Adrenal gland (tissue), 12 donors: Measurements from ENCODE around the gene CTSO. TPM values are rescaled to one million over a fixed set of nuclear protein-coding genes. Genes with fewer than 3 reads are reported as not detected.

Experiments
- DNase-seq, 7 donors: peaks; one replicate each; pipeline ENCODE4 v3.0.0-alpha.2; 2019 to 2020
- H3K27ac ChIP-seq, 5 donors: fragments of 200-600 bp; sonication (generic) in 4 of 5; 1 replicate in 3 of 5; 2 replicates in 2 of 5; pipeline versions ENCODE4 v1.5.1 to v1.8.0; 2016 to 2020; ENCODE audit warnings: mild to moderate bottlenecking in 1 of 5
- H3K27me3 ChIP-seq: fragments of 200-600 bp; 2 replicates; pipeline ENCODE4 v1.8.0; 2021
- H3K36me3 ChIP-seq, 2 donors: fragments of 200-600 bp; replicated peaks in 1 of 2; 1 replicate in 1 of 2; 2 replicates in 1 of 2; pipeline versions ENCODE4 v1.5.1 to v1.8.0; 2018 to 2022
- H3K4me1 ChIP-seq, 2 donors: fragments of 200-600 bp; replicated peaks in 1 of 2; 1 replicate in 1 of 2; 2 replicates in 1 of 2; pipeline versions ENCODE4 v1.5.1 to v1.8.0; 2018 to 2021
- H3K4me3 ChIP-seq, 4 donors: fragments of 200-600 bp; sonication (generic) in 3 of 4; one replicate each; pipeline ENCODE4 v1.5.1; 2016 to 2018
- H3K9me3 ChIP-seq, 3 donors: fragments of 200-600 bp; sonication (generic) in 1 of 3; replicated peaks in 1 of 3; 1 replicate in 2 of 3; 2 replicates in 1 of 3; pipeline versions ENCODE4 v1.5.1 to v1.8.0; 2016 to 2021
- CTCF ChIP-seq, 6 experiments: fragments of 450-650 bp in 4 of 6; fragments of 200-600 bp in 2 of 6; sonication (generic) in 1 of 6; IDR thresholded peaks; 1 replicate in 5 of 6; 2 replicates in 1 of 6; pipeline versions ENCODE4 v1.5.1 to v1.8.0; 2016 to 2021; ENCODE audit warnings: antibody characterized with exemption in 6 of 6, mild to moderate bottlenecking in 2 of 6, moderate library complexity in 1 of 6
- POLR2A ChIP-seq, 2 donors: fragments of 450-650 bp; IDR thresholded peaks; one replicate each; pipeline ENCODE4 v1.6.1; 2017; ENCODE audit warnings: antibody characterized with exemption in 2 of 2, mild to moderate bottlenecking in 2 of 2, moderate library complexity in 1 of 2
- WGBS, 4 donors: extraction: QIAGEN DNeasy Blood & Tissue Kit in 2 of 4; methylation state at CpG; one replicate each; pipeline versions ENCODE4 v1.1.5 to v1.1.7; 2013 to 2017; 5-methylcytosine and 5-hydroxymethylcytosine counted together
- intact Hi-C, 2 donors: fragments of 100-400 bp; cut with DNase I; formaldehyde crosslinking; loops; one replicate each; pipeline versions ENCODE4 v1.14.1 to v1.15.0; 2022 to 2023
- polyA plus RNA-seq, 3 donors: library from polyadenylated mRNA; stranded (reverse); fragments of 200-250 nt in 2 of 3; fragments of 350-450 nt in 1 of 3; fragmentation: Illumina TruSeq in 1 of 3; extraction: RNeasy Lipid Tissue Mini Kit (QIAGEN cat#74804) in 1 of 3; gene quantifications; one replicate each; pipeline ENCODE4 v1.2.3, GENCODE V29; 2013 to 2014
- total RNA-seq, 9 donors: library from RNA; depleted of rRNA in 4 of 9; stranded (reverse); fragments of >200 nt in 4 of 9; fragments of 120-200 nt in 1 of 9; fragmentation: NEBNext Ultra II Directional in 1 of 9; extraction: Animal tissue kit (Norgen Biotek cat#: 25700) in 1 of 9; gene quantifications; one replicate each; pipeline versions ENCODE4 v1.1.0 to v1.2.4, GENCODE V29; 2013 to 2023
- donor health status: healthy with polysubstance abuse.
- donor health status: Bipolar disorder and iron deficiency.
- donor health status: DM: yes; HTN: yes; CAD: no.
- donor health status: DM: no; HTN: no; CAD: no.
- donor health status: DM: no; HTN: no; CAD: no.
- donor health status: DM: yes; HTN: yes; CAD: no.

Gene CTSO
- total and polyA plus RNA-seq, 12 donors: 5.0 to 46.9 (median 31.9) TPM

GRCh38 chr4:155975511-155975910 is 21.8 kb upstream of the CTSO start:
- no peaks in the 10 kb centered on the region for H3K36me3 ChIP-seq
- no peak overlapping the region for H3K27ac ChIP-seq
- H3K9me3 ChIP-seq: no peaks in the 10 kb centered on the region
- intact Hi-C loops: no loop called here
- no peak overlapping the region for H3K4me3 ChIP-seq
- H3K4me1 ChIP-seq: no peaks in the 10 kb centered on the region
- no peaks in the 10 kb centered on the region for H3K27me3 ChIP-seq
- no peak for DNase-seq
- TF ChIP-seq POLR2A (IDR thresholded peaks at IDR 0.05) (no peak), CTCF (IDR thresholded peaks at IDR 0.05) (no peak)
- WGBS, 4 donors: 92 to 97% (median 96%) methylated on average over 2 of the region's 2 CpGs

- WGBS, 4 donors: 19 to 27% (median 25%) methylated on average over 3 of the region's 3 CpGs
- H3K27me3 ChIP-seq: peaks cover 3% of the 10 kb centered on the region
- intact Hi-C loops: no loop called here
These were observed 21.3 kb upstream of the CTSO start for GRCh38 chr4:155974996-155975395.

GRCh38 chr4:155974476-155974749 is 20.7 kb upstream of the CTSO start:
- 69 to 81% (median 73%) methylated on average over 1 of the region's 1 CpG for WGBS, 4 donors
- no peak for TF ChIP-seq CTCF (IDR thresholded peaks at IDR 0.05)
- no peak for TF ChIP-seq POLR2A (IDR thresholded peaks at IDR 0.05)
- Histone ChIP-seq H3K27ac (no peak overlapping the region), H3K4me3 (no peak overlapping the region), H3K9me3 (no peaks in the 10 kb centered on the region), H3K36me3 (no peaks in the 10 kb centered on the region), H3K4me1 (no peaks in the 10 kb centered on the region), H3K27me3 (peaks cover 4% of the 10 kb centered on the region)
- intact Hi-C loops: no loop called here
- DNase-seq: no peak

More at GRCh38 chr4:155974996-155975395, 21.3 kb upstream of the CTSO start:
- Histone ChIP-seq H3K27ac (no peak overlapping the region), H3K36me3 (no peaks in the 10 kb centered on the region), H3K4me1 (no peaks in the 10 kb centered on the region), H3K9me3 (no peaks in the 10 kb centered on the region), H3K4me3 (no peak overlapping the region)
- TF ChIP-seq CTCF (IDR thresholded peaks at IDR 0.05): no peak
- no peak for TF ChIP-seq POLR2A (IDR thresholded peaks at IDR 0.05)
- DNase-seq: no peak

GRCh38 chr4:155973639-155974475 is 20.2 kb upstream of the CTSO start:
- DNase-seq: no peak
- Histone ChIP-seq H3K4me1 (no peaks in the 10 kb centered on the region), H3K4me3 (no peak overlapping the region), H3K9me3 (no peaks in the 10 kb centered on the region), H3K27ac (no peak overlapping the region), H3K36me3 (no peaks in the 10 kb centered on the region), H3K27me3 (peaks cover 4% of the 10 kb centered on the region)
- 58 to 65% (median 61%) methylated on average over 8 of the region's 8 CpGs for WGBS, 4 donors
- TF ChIP-seq CTCF (IDR thresholded peaks at IDR 0.05): no peak
- no peak for TF ChIP-seq POLR2A (IDR thresholded peaks at IDR 0.05)
- intact Hi-C loops: no loop called here
